HEK293 (cell line): ENCODE measurements around the gene CKM.
"Not testable (repeated sequence)": the region's sequence is repeated elsewhere in the genome, so short reads cannot be mapped to it uniquely, and the experiment has no call there.

Experiments
- CTCF ChIA-PET: fragments of 350-600 bp; formaldehyde crosslinking; extraction: SDS; loops from one replicate; lab custom pipeline; 2021; ENCODE audit warnings: antibody characterized with exemption; lab: Yijun Ruan, JAX
- POLR2A ChIA-PET: fragments of 300-600 bp; formaldehyde crosslinking; extraction: SDS; loops from one replicate; lab custom pipeline; 2020; ENCODE audit warnings: antibody characterized with exemption, inconsistent platforms; lab: Yijun Ruan, JAX
- H3K27ac ChIP-seq: fragments of 200-500 bp; sonication (Bioruptor generic); 2 replicates; pipeline ENCODE4 v1.5.1; 2014; ENCODE audit warnings: low read depth, low read length, control low read depth, inconsistent platforms; ENCODE audit errors: extremely low read depth
- H3K36me3 ChIP-seq, 2 experiments: fragments of 200-500 bp in 1 of 2; sonication (Bioruptor generic) in 1 of 2; 1 replicate in 1 of 2; 2 replicates in 1 of 2; pipeline ENCODE4 v1.5.1; 2014 to 2017; ENCODE audit warnings: inconsistent platforms in 2 of 2, low read length in 2 of 2; ENCODE audit not compliant: control insufficient read depth in 2 of 2, insufficient read depth in 1 of 2
- H3K4me1 ChIP-seq: fragments of 200-500 bp; sonication (Bioruptor generic); 2 replicates; pipeline ENCODE4 v1.5.1; 2014; ENCODE audit warnings: mild to moderate bottlenecking, low read length, inconsistent platforms; ENCODE audit not compliant: control insufficient read depth, insufficient read depth
- H3K4me3 ChIP-seq: 2 replicates; pipeline ENCODE4 v1.5.1; 2011; ENCODE audit warnings: low read depth, mild to moderate bottlenecking, control low read depth, low read length, moderate library complexity
- H3K9me3 ChIP-seq: fragments of 200-500 bp; sonication (Bioruptor generic); 2 replicates; pipeline ENCODE4 v1.5.1; 2014; ENCODE audit warnings: low read depth, low read length, inconsistent platforms; ENCODE audit not compliant: control insufficient read depth, insufficient read depth
- GLIS2 ChIP-seq: fragments of 450-650 bp; formaldehyde crosslinking; IDR thresholded peaks from 2 replicates; pipeline ENCODE4 v1.5.1; 2016; ENCODE audit warnings: missing biosample characterization, missing genetic modification characterization
- SETDB1 ChIP-seq: IDR thresholded peaks from one replicate; pipeline ENCODE4 v1.6.1; 2017; ENCODE audit warnings: mild to moderate bottlenecking, low read length, moderate library complexity, mixed read lengths; ENCODE audit not compliant: insufficient read length
- ZBTB21 ChIP-seq: fragments of 450-650 bp; formaldehyde crosslinking; IDR thresholded peaks from 2 replicates; pipeline ENCODE4 v1.5.1; 2017; ENCODE audit warnings: missing biosample characterization, missing genetic modification characterization
- ZNF121 ChIP-seq: fragments of 450-650 bp; formaldehyde crosslinking; IDR thresholded peaks from 2 replicates; pipeline ENCODE4 v1.5.1; 2016; ENCODE audit warnings: missing biosample characterization, missing genetic modification characterization
- ZNF558 ChIP-seq: fragments of 450-650 bp; formaldehyde crosslinking; IDR thresholded peaks from 2 replicates; pipeline ENCODE4 v1.5.1; 2016; ENCODE audit warnings: missing biosample characterization, missing genetic modification characterization
- ZNF561 ChIP-seq: fragments of 450-650 bp; IDR thresholded peaks from 2 replicates; pipeline ENCODE4 v1.5.1; 2018; ENCODE audit warnings: missing biosample characterization, missing genetic modification characterization, borderline replicate concordance
- TF ChIP-seq, protein P1 (sequence below): fragments of 450-650 bp; formaldehyde crosslinking; IDR thresholded peaks from 2 replicates; pipeline ENCODE4 v1.5.1; 2016; ENCODE audit warnings: missing biosample characterization, missing genetic modification characterization, borderline replicate concordance
- TF ChIP-seq, protein P2 (sequence below): fragments of 450-650 bp; formaldehyde crosslinking; IDR thresholded peaks from 2 replicates; pipeline ENCODE4 v1.5.1; 2017; ENCODE audit warnings: missing biosample characterization, missing genetic modification characterization
- TF ChIP-seq, protein P3 (sequence below): fragments of 450-650 bp; formaldehyde crosslinking; conservative IDR thresholded peaks from 2 replicates; pipeline ENCODE4 v1.5.1; 2016; ENCODE audit warnings: low read depth, missing biosample characterization, missing genetic modification characterization

Gene CKM

DNA sequence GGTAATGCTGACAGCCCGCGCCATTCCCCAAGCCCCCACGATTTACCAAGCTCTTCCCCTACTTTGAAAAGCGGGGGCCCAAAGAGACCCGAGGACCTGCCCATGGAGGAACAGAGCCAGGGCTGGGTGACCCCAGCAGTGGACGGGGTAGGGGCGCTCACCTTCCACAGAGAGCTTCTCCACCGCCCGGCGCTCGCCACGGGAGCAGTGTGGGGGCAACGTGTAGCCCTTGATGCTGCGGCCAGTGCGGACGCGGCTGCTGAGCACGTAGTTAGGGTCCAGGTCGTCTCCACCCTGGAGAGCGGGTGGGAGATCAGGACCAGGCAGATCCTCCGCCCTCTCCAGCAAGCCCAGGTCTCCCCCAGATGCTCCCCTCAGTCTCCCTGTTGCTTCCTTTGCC, 7.4 kb downstream of the CKM start (continued):
- TF ChIP-seq, protein P1, sequence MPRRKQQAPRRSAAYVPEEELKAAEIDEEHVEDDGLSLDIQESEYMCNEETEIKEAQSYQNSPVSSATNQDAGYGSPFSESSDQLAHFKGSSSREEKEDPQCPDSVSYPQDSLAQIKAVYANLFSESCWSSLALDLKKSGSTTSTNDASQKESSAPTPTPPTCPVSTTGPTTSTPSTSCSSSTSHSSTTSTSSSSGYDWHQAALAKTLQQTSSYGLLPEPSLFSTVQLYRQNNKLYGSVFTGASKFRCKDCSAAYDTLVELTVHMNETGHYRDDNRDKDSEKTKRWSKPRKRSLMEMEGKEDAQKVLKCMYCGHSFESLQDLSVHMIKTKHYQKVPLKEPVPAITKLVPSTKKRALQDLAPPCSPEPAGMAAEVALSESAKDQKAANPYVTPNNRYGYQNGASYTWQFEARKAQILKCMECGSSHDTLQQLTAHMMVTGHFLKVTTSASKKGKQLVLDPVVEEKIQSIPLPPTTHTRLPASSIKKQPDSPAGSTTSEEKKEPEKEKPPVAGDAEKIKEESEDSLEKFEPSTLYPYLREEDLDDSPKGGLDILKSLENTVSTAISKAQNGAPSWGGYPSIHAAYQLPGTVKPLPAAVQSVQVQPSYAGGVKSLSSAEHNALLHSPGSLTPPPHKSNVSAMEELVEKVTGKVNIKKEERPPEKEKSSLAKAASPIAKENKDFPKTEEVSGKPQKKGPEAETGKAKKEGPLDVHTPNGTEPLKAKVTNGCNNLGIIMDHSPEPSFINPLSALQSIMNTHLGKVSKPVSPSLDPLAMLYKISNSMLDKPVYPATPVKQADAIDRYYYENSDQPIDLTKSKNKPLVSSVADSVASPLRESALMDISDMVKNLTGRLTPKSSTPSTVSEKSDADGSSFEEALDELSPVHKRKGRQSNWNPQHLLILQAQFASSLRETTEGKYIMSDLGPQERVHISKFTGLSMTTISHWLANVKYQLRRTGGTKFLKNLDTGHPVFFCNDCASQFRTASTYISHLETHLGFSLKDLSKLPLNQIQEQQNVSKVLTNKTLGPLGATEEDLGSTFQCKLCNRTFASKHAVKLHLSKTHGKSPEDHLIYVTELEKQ (tag by site-specific recombination), result no peak
- TF ChIP-seq GLIS2 (tag by site-specific recombination), result no peak
- TF ChIP-seq, protein P2, sequence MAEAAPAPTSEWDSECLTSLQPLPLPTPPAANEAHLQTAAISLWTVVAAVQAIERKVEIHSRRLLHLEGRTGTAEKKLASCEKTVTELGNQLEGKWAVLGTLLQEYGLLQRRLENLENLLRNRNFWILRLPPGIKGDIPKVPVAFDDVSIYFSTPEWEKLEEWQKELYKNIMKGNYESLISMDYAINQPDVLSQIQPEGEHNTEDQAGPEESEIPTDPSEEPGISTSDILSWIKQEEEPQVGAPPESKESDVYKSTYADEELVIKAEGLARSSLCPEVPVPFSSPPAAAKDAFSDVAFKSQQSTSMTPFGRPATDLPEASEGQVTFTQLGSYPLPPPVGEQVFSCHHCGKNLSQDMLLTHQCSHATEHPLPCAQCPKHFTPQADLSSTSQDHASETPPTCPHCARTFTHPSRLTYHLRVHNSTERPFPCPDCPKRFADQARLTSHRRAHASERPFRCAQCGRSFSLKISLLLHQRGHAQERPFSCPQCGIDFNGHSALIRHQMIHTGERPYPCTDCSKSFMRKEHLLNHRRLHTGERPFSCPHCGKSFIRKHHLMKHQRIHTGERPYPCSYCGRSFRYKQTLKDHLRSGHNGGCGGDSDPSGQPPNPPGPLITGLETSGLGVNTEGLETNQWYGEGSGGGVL (tag by site-specific recombination), result no peak
- TF ChIP-seq, protein P3, sequence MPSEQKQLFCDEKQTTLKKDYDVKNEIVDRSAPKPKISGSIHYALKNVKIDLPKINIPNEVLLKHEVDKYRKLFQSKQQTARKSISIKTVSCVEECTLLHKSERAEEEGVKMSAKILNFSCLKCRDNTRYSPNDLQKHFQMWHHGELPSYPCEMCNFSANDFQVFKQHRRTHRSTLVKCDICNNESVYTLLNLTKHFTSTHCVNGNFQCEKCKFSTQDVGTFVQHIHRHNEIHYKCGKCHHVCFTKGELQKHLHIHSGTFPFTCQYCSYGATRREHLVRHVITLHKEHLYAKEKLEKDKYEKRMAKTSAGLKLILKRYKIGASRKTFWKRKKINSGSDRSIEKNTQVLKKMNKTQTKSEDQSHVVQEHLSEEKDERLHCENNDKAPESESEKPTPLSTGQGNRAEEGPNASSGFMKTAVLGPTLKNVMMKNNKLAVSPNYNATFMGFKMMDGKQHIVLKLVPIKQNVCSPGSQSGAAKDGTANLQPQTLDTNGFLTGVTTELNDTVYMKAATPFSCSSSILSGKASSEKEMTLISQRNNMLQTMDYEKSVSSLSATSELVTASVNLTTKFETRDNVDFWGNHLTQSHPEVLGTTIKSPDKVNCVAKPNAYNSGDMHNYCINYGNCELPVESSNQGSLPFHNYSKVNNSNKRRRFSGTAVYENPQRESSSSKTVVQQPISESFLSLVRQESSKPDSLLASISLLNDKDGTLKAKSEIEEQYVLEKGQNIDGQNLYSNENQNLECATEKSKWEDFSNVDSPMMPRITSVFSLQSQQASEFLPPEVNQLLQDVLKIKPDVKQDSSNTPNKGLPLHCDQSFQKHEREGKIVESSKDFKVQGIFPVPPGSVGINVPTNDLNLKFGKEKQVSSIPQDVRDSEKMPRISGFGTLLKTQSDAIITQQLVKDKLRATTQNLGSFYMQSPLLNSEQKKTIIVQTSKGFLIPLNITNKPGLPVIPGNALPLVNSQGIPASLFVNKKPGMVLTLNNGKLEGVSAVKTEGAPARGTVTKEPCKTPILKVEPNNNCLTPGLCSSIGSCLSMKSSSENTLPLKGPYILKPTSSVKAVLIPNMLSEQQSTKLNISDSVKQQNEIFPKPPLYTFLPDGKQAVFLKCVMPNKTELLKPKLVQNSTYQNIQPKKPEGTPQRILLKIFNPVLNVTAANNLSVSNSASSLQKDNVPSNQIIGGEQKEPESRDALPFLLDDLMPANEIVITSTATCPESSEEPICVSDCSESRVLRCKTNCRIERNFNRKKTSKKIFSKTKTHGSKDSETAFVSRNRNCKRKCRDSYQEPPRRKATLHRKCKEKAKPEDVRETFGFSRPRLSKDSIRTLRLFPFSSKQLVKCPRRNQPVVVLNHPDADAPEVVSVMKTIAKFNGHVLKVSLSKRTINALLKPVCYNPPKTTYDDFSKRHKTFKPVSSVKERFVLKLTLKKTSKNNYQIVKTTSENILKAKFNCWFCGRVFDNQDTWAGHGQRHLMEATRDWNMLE (tag by site-specific recombination), result no peak
- TF ChIP-seq SETDB1, result no peak
- TF ChIP-seq ZNF558 (tag by site-specific recombination), result no peak
- TF ChIP-seq ZNF561 (tag by site-specific recombination), result no peak
- TF ChIP-seq, all 188 proteins: peak for 0

- no peaks in the 10 kb centered on the region for H3K9me3 ChIP-seq
These were observed 7.9 kb downstream of the CKM start for GRCh38 chr19:45314708-45315245.

DNA sequence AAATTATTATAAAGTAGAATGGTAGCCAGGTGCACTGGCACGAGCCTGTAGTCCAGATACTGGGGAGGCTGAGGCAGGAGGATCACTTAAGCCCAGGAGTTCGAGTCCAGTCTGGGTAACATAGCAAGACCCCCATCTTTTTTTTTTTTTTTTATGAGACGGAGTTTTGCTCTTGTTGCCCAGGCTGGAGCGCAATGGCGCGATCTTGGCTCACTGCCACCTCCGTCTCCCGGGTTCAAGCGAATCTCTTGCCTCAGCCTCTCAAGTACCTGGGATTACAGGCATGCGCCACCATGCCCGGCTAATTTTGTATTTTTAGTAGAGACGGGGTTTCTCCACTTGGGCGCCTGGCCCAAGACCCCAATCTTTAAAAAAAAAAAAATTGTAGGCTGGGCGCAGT, 10.4 kb downstream of the CKM start:
- CTCF ChIA-PET, result interaction anchor here (0.9 kb wide), 1 partner anchor 8 kb away, joined by 4 read pairs; no protein-coding TSS in a partner anchor

More at GRCh38 chr19:45314708-45315245, 7.9 kb downstream of the CKM start:
- ChIA-PET CTCF (no interaction called here), POLR2A (no interaction called here)
- no peak overlapping the region for H3K27ac ChIP-seq
- H3K36me3 ChIP-seq, result no peaks in the 10 kb centered on the region
- peak; percentile 63; the same call in 1 of the 2 replicates for TF ChIP-seq ZNF121 (tag by site-specific recombination)
- no peak for TF ChIP-seq ZBTB21
- H3K4me3 ChIP-seq, result no peak overlapping the region
- no peaks in the 10 kb centered on the region for H3K4me1 ChIP-seq

More for the DNA sequence above, 10.4 kb downstream of the CKM start:
- POLR2A ChIA-PET, result interaction anchor here (0.6 to 0.7 kb wide), 2 partner anchors 45 to 63 kb away, joined by 3 read pairs; no protein-coding TSS in a partner anchor
- not testable (repeated sequence) for H3K36me3 ChIP-seq, H3K9me3 ChIP-seq, H3K27ac ChIP-seq, H3K4me1 ChIP-seq, H3K4me3 ChIP-seq
